Amniotic stem cell (primary cell): ENCODE data around the gene OR10T2.
"Not testable (repeated sequence)": the region's sequence is repeated elsewhere in the genome, so short reads cannot be mapped to it uniquely, and the experiment has no call there.

Experiments
- DNase-seq: peaks from one replicate; lab custom pipeline; 2025; lab: John Stamatoyannopoulos, UW

Gene OR10T2

GRCh38 chr1:158355773-158356285 is 43.4 kb downstream of the OR10T2 start:
- no peak for DNase-seq

GRCh38 chr1:158354255-158354654 is 45.0 kb downstream of the OR10T2 start:
- DNase-seq, result no peak

- DNase-seq, result no peak
Measured at GRCh38 chr1:158353303-158354075, 45.8 kb downstream of the OR10T2 start, which contains the start of gene CD1E. TSS of gene CD1E (plus strand) at chr1:158353894. CDS start at chr1:158353989, 95 bp downstream.

GRCh38 chr1:158348946-158349345 is 50.3 kb downstream of the OR10T2 start:
- DNase-seq, result not testable (repeated sequence)
